Fibroblast of skin of abdomen (primary cell): Measurements from ENCODE around the gene GSTM4.
"Not testable (repeated sequence)": the region's sequence is repeated elsewhere in the genome, so short reads cannot be mapped to it uniquely, and the experiment has no call there.

Experiments used
- DNase-seq: peaks from one replicate; pipeline ENCODE4 v3.0.0-alpha.2; 2013

Gene GSTM4

DNA sequence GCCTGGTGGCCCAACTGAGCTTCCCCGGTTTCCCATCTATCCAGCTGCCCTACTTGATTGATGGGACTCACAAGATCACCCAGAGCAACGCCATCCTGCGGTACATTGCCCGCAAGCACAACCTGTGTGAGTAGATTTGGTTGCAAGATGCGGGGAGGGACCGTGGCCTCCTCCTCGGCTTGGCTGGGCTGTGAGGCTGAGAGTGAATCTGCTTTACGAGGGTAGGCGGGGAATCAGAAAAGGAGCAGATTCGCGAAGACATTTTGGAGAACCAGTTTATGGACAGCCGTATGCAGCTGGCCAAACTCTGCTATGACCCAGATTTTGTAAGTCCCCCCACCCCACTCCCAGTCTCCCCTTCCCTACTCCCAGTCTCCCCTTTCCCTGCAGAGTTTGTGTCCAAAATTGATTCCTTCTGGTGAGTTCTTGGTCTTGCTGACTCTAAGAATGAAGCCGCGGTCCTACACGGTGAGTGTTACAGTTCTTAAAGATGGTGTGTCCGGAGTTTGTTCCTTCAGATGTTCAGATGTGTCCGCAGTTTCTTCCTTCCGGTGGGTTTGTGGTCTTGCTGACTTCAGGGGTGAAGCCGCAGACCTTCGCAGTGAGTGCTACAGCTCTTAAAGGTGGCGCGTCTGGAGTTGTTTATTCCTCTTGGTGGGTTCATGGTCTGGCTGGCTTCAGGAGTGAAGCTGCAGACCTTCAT is 13.5 kb downstream of the GSTM4 start:
- DNase-seq, result no peak

GRCh38 chr1:109669949-109670302 is 14.0 kb downstream of the GSTM4 start:
- DNase-seq, result not testable (repeated sequence)

DNA sequence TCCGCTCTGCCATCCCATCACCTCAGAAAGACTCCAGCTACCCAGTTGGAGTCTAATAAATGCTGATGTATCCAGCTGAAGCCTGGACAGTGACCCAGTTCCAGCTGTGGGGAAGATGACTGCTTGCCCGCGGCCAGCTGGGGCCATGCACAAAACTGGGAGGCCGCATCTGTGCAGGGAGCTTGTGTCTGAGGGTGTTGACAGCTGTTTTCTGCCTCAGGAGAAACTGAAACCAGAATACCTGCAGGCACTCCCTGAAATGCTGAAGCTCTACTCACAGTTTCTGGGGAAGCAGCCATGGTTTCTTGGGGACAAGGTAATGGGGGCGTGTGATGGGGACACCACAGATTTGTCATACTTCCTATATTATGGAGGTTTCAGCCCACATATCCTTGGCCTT is 15.2 kb downstream of the GSTM4 start:
- DNase-seq, result no peak

DNA sequence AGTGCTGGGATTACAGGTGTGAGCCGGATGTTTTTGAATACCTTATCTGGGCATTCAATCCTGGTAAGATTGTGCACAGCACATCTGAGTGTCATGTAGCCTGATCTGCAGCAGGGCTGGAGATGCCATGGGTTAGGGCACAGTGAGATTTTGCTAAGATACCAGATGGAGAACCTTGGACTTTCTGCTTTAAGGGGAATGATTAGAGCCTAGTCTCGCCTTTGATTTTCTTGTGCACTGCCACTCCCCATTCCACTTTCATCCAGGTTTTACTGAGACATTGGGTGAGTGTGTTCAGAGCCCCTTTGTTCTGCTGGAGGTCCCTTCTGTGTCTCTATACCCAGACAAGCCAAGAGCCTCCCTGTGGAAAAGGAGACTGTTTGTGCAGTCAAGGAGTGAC is 18.0 kb downstream of the GSTM4 start:
- DNase-seq, result not testable (repeated sequence)

DNA sequence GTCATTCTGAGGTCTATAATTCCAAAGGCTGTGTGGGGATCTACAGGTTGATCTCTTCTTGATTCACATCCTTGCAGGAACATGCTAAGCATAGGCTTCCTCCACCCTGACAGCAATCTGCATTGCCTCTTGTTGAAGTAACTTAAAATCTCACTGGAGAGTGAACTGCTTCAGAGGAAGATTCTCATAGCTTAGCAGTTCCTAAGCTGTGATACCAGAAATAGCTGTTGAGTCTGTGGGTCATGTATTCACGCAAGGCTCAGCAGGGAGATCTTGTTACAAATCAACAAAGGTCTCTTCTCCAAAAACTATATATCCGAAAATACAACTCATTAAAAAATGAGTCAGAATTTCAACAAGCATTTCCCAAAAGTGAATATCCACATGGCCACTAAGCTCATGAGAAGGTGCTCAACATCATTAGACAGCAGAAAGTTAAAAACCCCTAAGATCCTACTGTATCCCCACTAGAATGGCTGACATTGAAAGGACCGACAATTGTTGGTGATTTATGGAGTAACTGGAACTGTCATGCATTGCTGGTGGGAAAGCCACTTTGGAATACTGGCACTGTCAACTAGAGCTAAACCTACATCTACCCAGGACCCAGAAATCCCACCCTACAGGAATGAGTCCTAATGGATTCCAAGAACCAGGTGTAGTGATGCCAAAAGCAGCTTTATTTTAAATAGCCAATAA is 20.9 kb downstream of the GSTM4 start:
- not testable (repeated sequence) for DNase-seq

GRCh38 chr1:109677459-109677858 is 21.6 kb downstream of the GSTM4 start:
- no peak for DNase-seq

DNA sequence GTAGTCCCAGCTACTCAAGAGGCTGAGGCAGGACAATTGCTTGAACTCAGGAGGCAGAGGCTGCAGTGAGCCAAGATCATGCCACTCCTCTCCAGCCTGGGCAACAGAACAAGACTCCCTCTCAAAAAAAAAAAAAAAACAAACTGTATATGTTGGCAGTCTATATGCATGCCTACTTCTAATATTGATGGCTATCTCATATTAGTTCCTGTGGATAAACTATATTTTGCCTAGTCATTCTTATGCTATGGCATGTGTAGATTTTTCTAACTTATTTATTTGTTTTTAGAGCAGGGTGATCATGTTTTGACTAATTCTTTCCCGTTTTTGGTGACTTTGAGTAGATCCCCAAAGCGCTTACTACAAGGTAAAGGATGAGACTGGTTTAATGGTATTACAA is 22.7 kb downstream of the GSTM4 start:
- not testable (repeated sequence) for DNase-seq

DNA sequence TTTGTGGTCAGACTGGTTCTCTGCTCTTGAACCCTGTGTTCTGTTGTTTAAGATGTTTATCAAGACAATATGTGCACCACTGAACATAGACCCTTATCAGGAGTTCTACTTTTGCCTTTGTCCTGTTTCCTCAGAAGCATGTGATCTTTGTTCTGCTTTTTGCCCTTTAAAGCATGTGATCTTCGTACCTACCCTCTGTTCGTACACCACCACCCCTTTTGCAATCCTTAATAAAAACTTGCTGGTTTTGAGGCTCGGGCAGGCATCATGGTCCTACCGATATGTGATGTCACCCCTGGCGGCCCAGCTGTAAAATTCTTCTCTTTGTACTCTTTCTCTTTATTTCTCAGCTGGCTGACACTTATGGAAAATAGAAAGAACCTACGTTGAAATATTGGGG is 28.9 kb downstream of the GSTM4 start:
- DNase-seq, result not testable (repeated sequence)

DNA sequence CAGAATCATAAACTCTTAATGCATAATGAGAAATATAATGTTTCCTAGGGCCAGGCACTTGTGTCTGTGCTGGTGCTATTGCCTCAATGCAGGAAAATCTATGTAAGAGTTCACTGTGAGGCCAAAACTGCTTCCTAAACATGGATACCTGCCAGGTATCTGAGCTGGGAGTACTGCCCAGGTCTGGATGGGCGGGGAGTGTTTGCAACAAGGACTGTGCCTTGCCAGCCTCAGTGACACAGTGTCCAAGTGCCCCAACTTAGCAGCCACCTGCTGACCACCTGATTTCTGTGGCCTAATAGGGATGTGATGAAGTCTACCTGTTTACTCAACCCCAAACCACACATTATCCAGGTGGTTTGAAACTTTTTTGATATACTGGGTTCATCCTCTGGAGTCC is 29.5 kb downstream of the GSTM4 start:
- DNase-seq, result not testable (repeated sequence)

DNA sequence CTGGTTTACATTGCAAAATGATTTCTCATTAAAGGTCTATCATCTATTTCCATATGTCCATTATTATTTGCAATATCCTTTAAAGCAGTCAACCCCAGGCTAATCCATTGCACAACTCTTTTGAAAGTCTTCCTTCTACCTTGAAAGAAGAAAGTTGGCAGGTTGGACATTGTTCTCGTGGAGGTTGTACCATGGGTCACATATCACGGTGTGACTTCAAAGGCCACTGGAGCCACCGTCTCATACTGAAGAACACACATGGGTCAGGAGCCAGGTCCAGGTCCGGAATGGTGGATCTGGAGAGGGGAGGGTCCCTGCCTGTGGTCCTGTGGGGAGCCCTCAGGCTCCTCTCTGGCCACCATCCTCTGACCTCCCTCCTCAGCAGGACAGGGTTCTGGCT is 30.0 kb downstream of the GSTM4 start:
- DNase-seq, result not testable (repeated sequence)

DNA sequence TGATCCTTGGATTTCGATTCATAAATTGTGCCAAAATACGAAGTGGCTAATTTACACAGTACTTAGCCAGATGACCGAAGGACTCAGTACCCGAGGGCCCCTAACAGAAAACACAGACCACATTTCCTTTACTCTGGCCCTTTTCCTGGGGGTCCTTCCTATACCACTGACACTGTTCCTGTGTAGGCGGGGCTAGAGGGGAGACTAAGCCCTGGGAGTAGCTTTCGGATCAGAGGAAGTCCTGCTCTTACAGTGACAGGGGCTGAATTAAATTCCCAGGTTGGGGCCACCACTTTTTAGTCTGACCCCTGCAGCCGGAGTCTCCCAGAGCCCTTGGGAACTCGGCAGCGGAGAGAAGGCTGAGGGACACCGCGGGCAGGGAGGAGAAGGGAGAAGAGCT is 31.2 kb downstream of the GSTM4 start:
- DNase-seq, result not testable (repeated sequence)

DNA sequence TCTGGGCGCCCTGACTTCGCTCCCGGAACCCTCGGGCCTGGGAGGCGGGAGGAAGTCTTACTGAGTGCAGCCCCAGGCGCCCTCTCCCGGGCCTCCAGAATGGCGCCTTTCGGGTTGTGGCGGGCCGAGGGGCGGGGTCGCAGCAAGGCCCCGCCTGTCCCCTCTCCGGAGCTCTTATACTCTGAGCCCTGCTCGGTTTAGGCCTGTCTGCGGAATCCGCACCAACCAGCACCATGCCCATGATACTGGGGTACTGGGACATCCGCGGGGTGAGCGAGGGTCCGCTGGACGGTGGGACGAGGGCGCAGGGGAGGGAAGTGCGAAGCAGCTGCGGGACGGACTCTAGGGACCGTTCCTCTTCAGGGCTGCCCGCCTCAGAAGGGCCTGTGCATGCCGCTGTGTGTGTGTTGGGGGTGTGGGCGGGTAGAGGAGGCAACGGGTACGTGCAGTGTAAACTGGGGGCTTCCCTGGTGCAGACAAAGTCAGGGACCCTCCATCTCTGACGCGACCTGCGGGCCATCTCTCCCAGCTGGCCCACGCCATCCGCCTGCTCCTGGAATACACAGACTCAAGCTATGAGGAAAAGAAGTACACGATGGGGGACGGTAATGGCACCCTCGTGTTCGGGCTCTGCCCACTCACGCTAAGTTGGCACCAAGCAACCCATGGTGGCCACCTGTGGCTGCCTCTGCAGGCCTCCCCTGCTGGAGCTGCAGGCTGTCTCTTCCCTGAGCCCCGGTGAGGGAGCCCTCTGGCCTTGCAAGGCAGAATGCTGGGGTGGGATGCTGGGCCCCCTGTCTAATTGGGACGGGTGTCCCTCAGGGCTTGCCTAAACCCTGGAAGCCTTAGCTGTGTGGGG is 32.0 kb downstream of the GSTM4 start, which contains the start of gene GSTM1:
Gene GSTM1, plus strand, starts transcription at position 177 of the 859 bp plus-strand sequence. Its CDS starts 57 bp downstream, at position 234.
- DNase-seq, result peak; percentile 75

DNA sequence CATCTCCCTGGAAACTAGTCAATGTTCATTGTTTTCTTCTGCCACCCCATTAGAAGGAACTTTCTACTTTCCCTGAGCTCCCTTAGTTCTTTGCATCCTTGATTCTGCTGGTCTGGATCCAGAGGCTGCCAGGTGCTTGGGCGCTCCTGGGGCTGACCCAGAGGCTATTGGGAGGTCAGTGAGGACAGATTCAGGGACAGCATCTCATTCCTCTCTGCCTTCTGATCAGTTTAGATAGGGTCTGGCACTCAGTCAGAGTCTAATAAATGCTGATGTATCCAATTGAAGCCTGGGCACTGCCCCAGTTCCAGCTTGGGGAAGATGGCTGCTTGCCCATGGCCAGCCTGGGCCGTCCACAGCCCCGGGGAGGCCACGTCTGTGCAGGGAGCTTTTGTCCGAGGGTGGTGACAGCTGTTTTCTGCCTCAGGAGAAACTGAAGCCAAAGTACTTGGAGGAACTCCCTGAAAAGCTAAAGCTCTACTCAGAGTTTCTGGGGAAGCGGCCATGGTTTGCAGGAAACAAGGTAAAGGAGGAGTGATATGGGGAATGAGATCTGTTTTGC is 34.0 kb downstream of the GSTM4 start:
- DNase-seq, result no peak

- no peak for DNase-seq
Observed at GRCh38 chr1:109691759-109692158, 35.9 kb downstream of the GSTM4 start.

GRCh38 chr1:109694400-109694799 is 38.5 kb downstream of the GSTM4 start:
- not testable (repeated sequence) for DNase-seq

DNA sequence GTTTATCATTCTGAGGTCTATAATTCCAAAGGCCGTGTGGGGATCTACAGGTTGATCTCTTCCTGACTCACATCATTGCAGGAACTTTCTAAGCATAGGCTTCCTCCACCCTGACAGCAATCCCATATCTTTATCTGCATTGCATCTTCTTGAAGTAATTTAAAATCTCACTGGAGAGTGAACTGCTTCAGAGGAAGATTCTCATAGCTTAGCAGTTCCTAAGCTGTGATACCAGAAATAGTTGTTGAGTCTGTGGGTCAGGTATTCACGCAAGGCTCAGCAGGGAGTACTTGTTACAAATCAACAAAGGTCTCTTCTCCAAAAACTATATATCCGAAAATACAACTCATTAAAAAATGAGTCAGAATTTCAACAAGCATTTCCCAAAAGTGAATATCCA is 39.2 kb downstream of the GSTM4 start:
- DNase-seq, result not testable (repeated sequence)

DNA sequence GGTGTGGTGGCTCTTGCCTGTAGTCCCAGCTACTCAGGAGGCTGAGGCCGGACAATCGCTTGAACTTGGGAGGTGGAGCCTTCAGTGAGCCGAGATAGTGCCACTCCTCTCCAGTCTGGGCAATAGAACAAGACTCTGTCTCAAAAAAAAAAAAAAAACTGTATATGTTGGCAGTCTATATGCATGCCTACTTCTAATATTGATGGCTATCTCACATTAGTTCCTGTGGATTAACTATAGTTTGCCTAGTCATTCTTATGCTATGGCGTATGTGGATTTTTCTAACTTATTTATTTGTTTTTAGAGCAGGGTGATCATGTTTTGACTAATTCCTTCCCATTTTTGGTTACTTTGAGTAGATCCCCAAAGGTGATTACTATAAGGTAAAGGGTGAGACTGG is 41.2 kb downstream of the GSTM4 start:
- no peak for DNase-seq

DNA sequence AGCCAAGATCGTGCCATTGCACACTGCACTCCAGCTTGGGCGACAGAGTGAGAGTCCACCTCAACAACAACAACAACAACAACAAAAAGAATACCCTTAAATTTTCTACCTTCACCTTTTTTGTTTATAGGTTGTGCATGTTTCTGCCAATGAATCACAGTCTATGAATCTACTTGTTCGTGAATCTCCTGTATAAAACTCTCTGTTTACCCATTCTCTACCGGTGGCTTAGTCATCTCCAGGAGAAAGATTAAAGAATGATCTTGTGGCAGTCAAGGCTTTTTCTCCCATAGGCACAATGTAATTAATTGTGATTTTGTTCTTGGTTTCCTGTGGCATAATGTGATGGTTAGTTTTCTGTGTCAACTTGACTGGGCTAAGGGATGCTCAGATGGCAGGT is 42.0 kb downstream of the GSTM4 start:
- DNase-seq, result not testable (repeated sequence)

GRCh38 chr1:109702940-109703339 is 47.0 kb downstream of the GSTM4 start:
- DNase-seq, result not testable (repeated sequence)

GRCh38 chr1:109704173-109704572 is 48.3 kb downstream of the GSTM4 start:
- no peak for DNase-seq

DNA sequence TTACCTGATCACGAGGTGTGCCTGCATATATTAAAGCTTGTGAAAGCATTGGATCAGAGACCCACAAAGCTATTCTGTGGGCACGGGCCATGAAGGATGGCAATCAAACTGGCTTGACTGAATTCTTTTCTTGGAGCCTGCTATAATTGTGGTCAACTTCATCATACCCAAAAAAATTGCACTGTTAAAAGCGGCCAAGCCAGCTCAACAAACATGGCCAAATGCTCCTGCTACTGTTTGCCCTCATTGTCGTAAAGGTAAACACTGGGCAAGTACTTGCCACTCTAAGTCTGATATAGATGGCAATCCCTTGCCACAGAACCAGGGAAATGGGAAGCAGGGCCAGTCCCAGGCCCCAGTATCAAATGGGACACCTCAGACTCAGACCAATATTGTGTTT is 49.5 kb downstream of the GSTM4 start:
- no peak for DNase-seq

DNA sequence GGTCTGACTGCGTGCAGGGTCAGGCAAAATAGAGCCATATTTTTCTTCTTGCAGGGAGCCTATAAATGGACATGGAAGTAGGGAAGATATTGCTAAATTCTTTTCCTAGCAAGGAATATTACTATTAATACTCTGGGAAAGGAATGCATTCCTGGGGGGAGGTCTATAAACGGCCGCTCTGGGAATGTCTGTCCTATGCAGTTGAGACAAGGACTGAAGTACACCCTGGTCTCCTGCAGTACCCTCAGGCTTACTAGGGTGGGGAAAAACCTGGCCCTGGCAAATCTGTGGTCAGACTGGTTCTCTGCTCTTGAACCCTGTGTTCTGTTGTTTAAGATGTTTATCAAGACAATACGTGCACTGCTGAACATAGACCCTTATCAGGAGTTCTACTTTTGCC is 53.0 kb downstream of the GSTM4 start:
- DNase-seq, result not testable (repeated sequence)

GRCh38 chr1:109709822-109710221 is 53.9 kb downstream of the GSTM4 start:
- not testable (repeated sequence) for DNase-seq
